MM.1S (cell line): ENCODE results near the gene ARL4A.

ENCODE experiments used
- DNase-seq: peaks from one replicate; pipeline ENCODE4 v3.0.0-alpha.2; 2015
- H2AFZ ChIP-seq: fragments of 300-600 bp; sonication (generic); 2 replicates; pipeline ENCODE4 v1.6.0; 2016; ENCODE audit warnings: antibody characterized with exemption, low read length
- H3F3A ChIP-seq: fragments of 300-600 bp; sonication (generic); 2 replicates; pipeline ENCODE4 v1.6.1; 2016; ENCODE audit warnings: mild to moderate bottlenecking, antibody characterized with exemption, low read length, moderate library complexity, mixed read lengths; ENCODE audit not compliant: insufficient read depth
- H3K27ac ChIP-seq: fragments of 300-600 bp; sonication (generic); 2 replicates; pipeline ENCODE4 v1.5.1; 2016; ENCODE audit warnings: mild to moderate bottlenecking, low read length
- H3K27me3 ChIP-seq: fragments of 300-600 bp; sonication (generic); replicated peaks from 2 replicates; pipeline ENCODE4 v1.6.0; 2016; ENCODE audit warnings: low read length; ENCODE audit not compliant: insufficient read depth
- H3K36me3 ChIP-seq: fragments of 300-600 bp; sonication (generic); replicated peaks from 2 replicates; pipeline ENCODE4 v1.6.1; 2016; ENCODE audit warnings: mild to moderate bottlenecking, low read length, mixed read lengths; ENCODE audit not compliant: insufficient read depth
- H3K4me1 ChIP-seq: fragments of 300-600 bp; sonication (generic); 2 replicates; pipeline ENCODE4 v1.6.1; 2016; ENCODE audit warnings: low read length, mixed read lengths
- H3K4me2 ChIP-seq: fragments of 300-600 bp; sonication (generic); 2 replicates; pipeline ENCODE4 v1.6.0; 2016; ENCODE audit warnings: low read depth, low read length
- H3K4me3 ChIP-seq: fragments of 300-600 bp; sonication (generic); 2 replicates; pipeline ENCODE4 v1.5.1; 2016; ENCODE audit warnings: low read length, mixed read lengths
- H3K79me2 ChIP-seq: fragments of 300-600 bp; sonication (generic); 2 replicates; pipeline ENCODE4 v1.6.1; 2016; ENCODE audit warnings: mixed run types, low read length, mixed read lengths
- H3K9ac ChIP-seq: fragments of 300-600 bp; sonication (generic); 2 replicates; pipeline ENCODE4 v1.6.1; 2016; ENCODE audit warnings: low read length, mixed read lengths
- H3K9me2 ChIP-seq: fragments of 300-600 bp; sonication (generic); replicated peaks from 2 replicates; pipeline ENCODE4 v1.6.1; 2016; ENCODE audit warnings: mild to moderate bottlenecking, low read length, mixed read lengths; ENCODE audit not compliant: insufficient read depth
- H3K9me3 ChIP-seq: fragments of 300-600 bp; sonication (generic); replicated peaks from 2 replicates; pipeline ENCODE4 v1.6.1; 2016; ENCODE audit warnings: mild to moderate bottlenecking, low read length, mixed read lengths; ENCODE audit not compliant: insufficient read depth
- H4K20me1 ChIP-seq: fragments of 300-600 bp; sonication (generic); 2 replicates; pipeline ENCODE4 v1.6.1; 2016; ENCODE audit warnings: mild to moderate bottlenecking, low read length, moderate library complexity, mixed read lengths; ENCODE audit not compliant: insufficient read depth
- CTCF ChIP-seq: fragments of 300-600 bp; sonication (generic); IDR thresholded peaks from 2 replicates; pipeline ENCODE4 v1.5.1; 2016; ENCODE audit warnings: antibody characterized with exemption, low read length, mixed read lengths
- EZH2 ChIP-seq: fragments of 300-600 bp; sonication (generic); optimal IDR thresholded peaks from 2 replicates; pipeline ENCODE3; 2017; ENCODE audit warnings: low read depth, mild to moderate bottlenecking, antibody characterized with exemption, low read length, mixed read lengths
- EZH2phosphoT487 ChIP-seq: fragments of 300-600 bp; sonication (generic); IDR thresholded peaks from 2 replicates; pipeline ENCODE4 v1.6.1; 2018; ENCODE audit warnings: antibody characterized with exemption, low read length

The ARL4A gene

GRCh38 chr7:12719141-12719919 is 31.9 kb downstream of the ARL4A start:
- H2AFZ ChIP-seq, result no peak overlapping the region
- TF ChIP-seq EZH2phosphoT487 (no peak), CTCF (no peak), EZH2 (no peak)

GRCh38 chr7:12719981-12720865 is 32.8 kb downstream of the ARL4A start:
- no peaks in the 10 kb centered on the region for H3K9me3 ChIP-seq
- H3K36me3 ChIP-seq, result no peaks in the 10 kb centered on the region
- H3K27me3 ChIP-seq, result no peaks in the 10 kb centered on the region
- no peak overlapping the region for H3K9ac ChIP-seq
- no peak overlapping the region for H2AFZ ChIP-seq
- no peaks in the 10 kb centered on the region for H3K4me1 ChIP-seq
- H3K4me3 ChIP-seq, result no peak overlapping the region
- no peak overlapping the region for H3K27ac ChIP-seq
- no peaks in the 10 kb centered on the region for H3K9me2 ChIP-seq
- H3K79me2 ChIP-seq, result no peaks in the 10 kb centered on the region
- H3K4me2 ChIP-seq, result no peak overlapping the region
- TF ChIP-seq CTCF (no peak), EZH2phosphoT487 (no peak), EZH2 (no peak)
- H3F3A ChIP-seq, result no peaks in the 10 kb centered on the region
- no peaks in the 10 kb centered on the region for H4K20me1 ChIP-seq
- DNase-seq, result no peak

More at GRCh38 chr7:12719141-12719919, 31.9 kb downstream of the ARL4A start:
- no peaks in the 10 kb centered on the region for H3K79me2 ChIP-seq
- no peaks in the 10 kb centered on the region for H3K9me3 ChIP-seq
- no peaks in the 10 kb centered on the region for H3F3A ChIP-seq
- H3K9me2 ChIP-seq, result no peaks in the 10 kb centered on the region
- no peak for DNase-seq
- no peak overlapping the region for H3K9ac ChIP-seq
- H3K4me2 ChIP-seq, result no peak overlapping the region
- no peaks in the 10 kb centered on the region for H3K27me3 ChIP-seq
- H3K4me3 ChIP-seq, result no peak overlapping the region
- no peaks in the 10 kb centered on the region for H4K20me1 ChIP-seq
- H3K27ac ChIP-seq, result no peak overlapping the region
- H3K4me1 ChIP-seq, result no peaks in the 10 kb centered on the region
- no peaks in the 10 kb centered on the region for H3K36me3 ChIP-seq

GRCh38 chr7:12721286-12721830 is 33.9 kb downstream of the ARL4A start:
- H3F3A ChIP-seq, result no peaks in the 10 kb centered on the region
- no peaks in the 10 kb centered on the region for H3K9me3 ChIP-seq
- H3K79me2 ChIP-seq, result no peaks in the 10 kb centered on the region
- H2AFZ ChIP-seq, result no peak overlapping the region
- TF ChIP-seq CTCF (no peak), EZH2 (no peak), EZH2phosphoT487 (no peak)
- H3K9ac ChIP-seq, result no peak overlapping the region
- no peak overlapping the region for H3K4me2 ChIP-seq
- H3K4me3 ChIP-seq, result no peak overlapping the region
- DNase-seq, result no peak
- H3K36me3 ChIP-seq, result no peaks in the 10 kb centered on the region
- no peak overlapping the region for H3K27ac ChIP-seq
- H3K4me1 ChIP-seq, result no peaks in the 10 kb centered on the region
- no peaks in the 10 kb centered on the region for H3K9me2 ChIP-seq
- no peaks in the 10 kb centered on the region for H4K20me1 ChIP-seq
- no peaks in the 10 kb centered on the region for H3K27me3 ChIP-seq
